ENCODE results near the gene ADSS1. TPM values are rescaled to one million over a fixed set of nuclear protein-coding genes. Genes with fewer than 3 reads are reported as not detected.

The ADSS1 gene
- total RNA-seq, 1 donor from 2014 or later: 20.2 TPM

- DNase-seq (ENCODE audit: low read depth): no peak
These were observed 26.0 kb upstream of the ADSS1 start for GRCh38 chr14:104697892-104698583.

- DNase-seq (ENCODE audit: low read depth): no peak
These were observed 25.2 kb upstream of the ADSS1 start for GRCh38 chr14:104698688-104699425.

- no peak for DNase-seq (ENCODE audit: low read depth)
These were observed 24.6 kb upstream of the ADSS1 start for GRCh38 chr14:104699426-104699748.

GRCh38 chr14:104700225-104700651 lies 23.8 kb upstream of the ADSS1 start:
- no peak for DNase-seq (ENCODE audit: low read depth)

DNA sequence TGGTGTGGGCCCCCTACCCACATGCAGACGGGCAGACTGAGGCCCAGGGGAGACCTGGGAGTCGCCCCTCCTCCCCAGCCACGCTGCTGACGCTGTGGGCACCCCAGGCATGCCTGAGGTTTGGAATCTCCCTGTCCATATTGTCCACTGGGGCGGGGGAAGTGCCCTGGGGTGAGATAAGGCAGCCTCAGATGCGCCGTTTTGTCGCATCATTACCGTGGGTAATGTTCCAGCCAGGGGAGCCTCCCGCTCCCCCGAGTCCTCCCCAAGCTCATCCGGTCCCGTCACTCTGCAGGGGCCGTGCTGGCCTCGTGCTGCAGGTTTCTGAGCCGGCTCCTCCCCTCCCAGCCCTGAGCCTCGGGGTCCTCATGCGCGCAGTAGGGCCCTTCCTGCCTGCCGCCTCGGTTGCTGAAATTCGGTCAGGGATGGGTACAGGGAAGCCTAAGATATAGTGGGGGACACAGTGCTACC lies 23.2 kb upstream of the ADSS1 start:
- DNase-seq (ENCODE audit: low read depth): no peak

- no peak for DNase-seq (ENCODE audit: low read depth)
These were observed 22.5 kb upstream of the ADSS1 start for GRCh38 chr14:104701383-104702076.

DNA sequence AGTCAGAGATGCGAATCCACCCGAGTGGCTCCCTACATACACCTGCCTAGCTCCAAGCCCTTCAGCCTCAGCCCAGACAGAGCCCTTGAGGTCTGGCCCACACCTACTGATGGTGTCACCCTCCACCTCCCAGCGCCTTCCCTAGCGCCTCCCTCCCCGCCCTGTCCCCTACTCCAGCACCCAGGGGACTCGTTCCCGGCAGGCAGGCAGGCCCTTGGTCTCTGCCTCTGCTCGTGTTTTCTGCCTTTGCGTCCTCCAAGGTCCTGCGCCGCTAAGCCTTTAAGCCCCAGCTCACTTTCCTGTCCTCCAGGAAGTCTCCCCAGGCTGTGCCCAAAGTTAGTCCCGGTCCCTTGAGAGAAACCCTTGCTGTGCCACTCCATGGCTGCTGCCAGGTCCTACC lies 21.9 kb upstream of the ADSS1 start:
- DNase-seq (ENCODE audit: low read depth): no peak

GRCh38 chr14:104702673-104703072 lies 21.4 kb upstream of the ADSS1 start:
- no peak for DNase-seq (ENCODE audit: low read depth)

DNA sequence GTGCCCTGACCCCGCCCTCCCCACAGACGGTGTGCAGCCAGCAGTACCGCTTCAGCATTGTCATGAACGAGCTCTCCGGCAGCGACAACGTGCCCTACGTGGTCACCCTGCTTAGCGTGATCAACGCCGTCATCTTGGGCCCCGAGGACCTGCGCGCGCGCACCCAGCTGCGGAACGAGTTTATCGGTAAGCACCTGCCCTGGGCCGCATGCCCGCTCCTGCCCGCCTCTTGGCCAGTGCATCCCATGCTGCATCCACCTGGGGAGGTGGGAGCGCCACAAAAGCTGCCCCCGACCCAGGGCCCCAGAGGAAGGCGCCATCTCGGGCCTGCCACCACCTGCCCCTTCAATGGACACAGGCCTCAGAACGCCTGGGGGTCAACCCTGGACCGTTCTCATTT lies 20.8 kb upstream of the ADSS1 start:
- DNase-seq (ENCODE audit: low read depth): no peak

- DNase-seq (ENCODE audit: low read depth): no peak
These were observed 19.8 kb upstream of the ADSS1 start for GRCh38 chr14:104704252-104704651.

DNA sequence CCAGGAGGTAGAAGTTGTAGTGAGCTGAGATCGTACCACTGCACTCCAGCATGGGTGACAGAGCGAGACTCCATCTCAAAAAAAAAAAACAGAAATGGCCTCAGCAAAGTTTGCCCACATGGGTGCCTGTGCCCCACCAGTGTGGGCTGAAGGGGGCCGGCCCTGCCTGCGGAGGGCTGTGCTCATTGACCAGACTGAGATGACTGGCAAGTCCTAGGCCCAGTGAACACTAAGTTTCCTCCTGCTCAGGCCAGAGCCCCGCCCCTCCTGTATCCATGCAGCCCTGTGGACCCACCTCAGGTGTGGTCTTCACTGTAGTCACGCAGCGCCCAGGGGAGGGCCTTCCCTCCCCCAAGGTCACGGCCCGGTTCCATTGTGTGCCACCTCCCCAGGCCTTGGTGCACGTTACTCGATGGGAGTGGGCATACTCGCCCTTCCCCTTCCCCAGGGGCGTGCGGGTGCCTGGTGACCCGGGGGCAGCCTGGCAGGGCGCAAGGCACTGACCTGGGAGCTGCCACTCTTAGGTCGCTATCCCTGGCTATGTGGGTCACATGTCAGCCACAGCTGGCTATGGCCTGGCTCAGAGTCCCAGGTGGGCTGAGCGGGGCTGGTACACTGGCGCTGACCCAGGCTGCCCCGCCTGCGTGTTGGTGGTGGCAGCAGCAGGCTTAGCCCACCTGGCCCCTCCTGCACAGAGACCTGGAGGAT lies 18.5 kb upstream of the ADSS1 start:
- no peak for DNase-seq (ENCODE audit: low read depth)

- DNase-seq (ENCODE audit: low read depth): peak; percentile 63
These were observed 17.1 kb upstream of the ADSS1 start for GRCh38 chr14:104706733-104707607.

DNA sequence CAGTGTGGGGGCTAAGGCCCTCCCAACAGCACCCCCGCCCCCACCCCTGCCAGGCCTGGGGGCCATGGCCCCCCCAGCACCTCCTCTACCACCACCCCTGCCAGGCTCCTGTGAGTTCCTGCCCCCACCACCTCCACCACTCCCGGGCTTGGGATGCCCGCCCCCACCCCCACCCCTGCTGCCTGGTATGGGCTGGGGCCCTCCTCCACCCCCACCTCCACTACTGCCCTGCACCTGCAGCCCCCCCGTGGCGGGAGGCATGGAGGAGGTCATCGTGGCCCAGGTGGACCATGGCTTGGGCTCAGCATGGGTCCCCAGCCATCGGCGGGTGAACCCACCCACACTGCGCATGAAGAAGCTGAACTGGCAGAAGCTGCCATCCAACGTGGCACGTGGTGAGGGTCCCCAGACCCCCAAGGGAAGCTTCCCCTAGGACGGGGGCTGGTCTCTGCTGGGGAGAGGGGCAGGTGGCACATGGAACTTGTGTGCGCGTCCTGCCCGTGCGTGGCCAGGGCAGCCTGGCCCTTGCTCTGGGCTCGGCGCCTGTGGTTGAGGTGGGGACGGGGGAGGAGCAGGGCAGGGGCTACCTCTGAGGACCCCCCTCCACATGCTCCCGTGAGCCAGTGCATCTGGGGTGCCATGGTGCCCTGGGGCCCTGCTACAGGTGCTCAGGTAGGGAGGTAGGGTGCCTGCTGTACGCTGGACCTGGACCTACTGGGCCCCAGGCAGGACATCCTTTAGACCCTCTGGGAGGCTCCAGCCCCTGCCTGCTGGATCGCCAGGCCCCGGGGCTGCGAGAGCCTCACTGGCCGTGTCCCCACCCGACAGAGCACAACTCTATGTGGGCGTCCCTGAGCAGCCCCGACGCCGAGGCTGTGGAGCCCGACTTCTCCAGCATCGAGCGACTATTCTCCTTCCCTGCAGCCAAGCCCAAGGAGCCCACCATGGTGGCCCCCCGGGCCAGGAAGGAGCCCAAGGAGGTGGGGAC lies 16.1 kb upstream of the ADSS1 start:
- DNase-seq (ENCODE audit: low read depth): no peak

DNA sequence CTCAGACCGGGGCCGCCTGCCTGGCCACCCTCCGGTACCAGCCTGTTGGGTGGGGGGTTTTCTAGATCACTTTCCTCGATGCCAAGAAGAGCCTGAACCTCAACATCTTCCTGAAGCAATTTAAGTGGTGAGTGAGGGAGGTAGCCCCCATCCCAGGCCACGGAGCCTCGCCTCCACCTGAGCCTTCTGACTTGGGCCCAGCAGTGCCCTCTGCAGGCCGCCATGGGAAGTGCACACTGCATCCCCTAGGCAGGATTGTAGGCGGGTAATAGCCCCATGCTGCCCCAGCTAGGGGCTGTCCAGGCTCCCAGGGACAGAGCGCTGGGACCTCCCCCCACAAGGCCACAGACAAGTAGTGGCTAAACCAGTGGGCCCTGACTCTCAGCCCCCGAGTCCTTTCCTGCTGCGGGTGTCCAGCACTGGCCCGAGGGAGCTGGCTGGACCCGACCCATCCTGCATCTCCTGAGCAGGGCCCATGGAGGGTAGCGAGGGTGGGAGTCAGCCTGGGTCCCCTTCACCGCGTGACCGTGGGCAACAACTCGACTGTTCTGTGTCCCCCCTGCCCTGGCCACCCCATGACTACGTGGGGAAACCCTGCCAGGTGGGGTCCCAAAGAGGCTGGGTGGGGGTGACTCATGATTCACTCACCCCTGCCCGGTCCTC lies 15.3 kb upstream of the ADSS1 start:
- DNase-seq (ENCODE audit: low read depth): peak; percentile 62

- no peak for DNase-seq (ENCODE audit: low read depth)
These were observed 14.5 kb upstream of the ADSS1 start for GRCh38 chr14:104709387-104710039.

DNA sequence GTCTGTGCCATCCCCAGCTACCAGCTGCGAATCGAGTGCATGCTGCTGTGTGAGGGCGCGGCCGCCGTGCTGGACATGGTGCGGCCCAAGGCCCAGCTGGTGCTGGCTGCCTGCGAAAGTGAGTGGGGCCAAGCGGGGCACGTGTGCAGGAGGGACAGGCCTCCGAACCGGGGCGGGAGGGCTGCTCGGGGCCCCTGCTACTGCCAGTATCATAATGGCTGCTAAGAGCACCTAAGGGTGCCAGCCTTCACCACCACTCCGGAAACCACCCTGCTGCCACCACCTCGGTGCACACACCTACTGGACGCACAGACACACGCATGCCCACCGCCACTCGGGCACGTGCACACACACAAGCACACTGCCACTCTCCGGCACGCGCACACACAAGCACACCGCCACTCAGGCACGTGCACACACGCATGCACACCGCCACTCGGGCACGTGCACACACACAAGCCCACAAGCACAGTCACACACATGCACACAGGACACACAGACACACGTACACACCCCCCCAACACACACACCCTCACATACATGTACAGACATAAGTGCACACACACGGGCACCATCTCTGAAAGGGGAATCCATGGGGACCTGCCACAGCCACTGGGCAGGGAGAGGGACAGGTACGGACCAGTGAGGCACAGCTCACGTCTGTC lies 13.8 kb upstream of the ADSS1 start:
- DNase-seq (ENCODE audit: low read depth): no peak

DNA sequence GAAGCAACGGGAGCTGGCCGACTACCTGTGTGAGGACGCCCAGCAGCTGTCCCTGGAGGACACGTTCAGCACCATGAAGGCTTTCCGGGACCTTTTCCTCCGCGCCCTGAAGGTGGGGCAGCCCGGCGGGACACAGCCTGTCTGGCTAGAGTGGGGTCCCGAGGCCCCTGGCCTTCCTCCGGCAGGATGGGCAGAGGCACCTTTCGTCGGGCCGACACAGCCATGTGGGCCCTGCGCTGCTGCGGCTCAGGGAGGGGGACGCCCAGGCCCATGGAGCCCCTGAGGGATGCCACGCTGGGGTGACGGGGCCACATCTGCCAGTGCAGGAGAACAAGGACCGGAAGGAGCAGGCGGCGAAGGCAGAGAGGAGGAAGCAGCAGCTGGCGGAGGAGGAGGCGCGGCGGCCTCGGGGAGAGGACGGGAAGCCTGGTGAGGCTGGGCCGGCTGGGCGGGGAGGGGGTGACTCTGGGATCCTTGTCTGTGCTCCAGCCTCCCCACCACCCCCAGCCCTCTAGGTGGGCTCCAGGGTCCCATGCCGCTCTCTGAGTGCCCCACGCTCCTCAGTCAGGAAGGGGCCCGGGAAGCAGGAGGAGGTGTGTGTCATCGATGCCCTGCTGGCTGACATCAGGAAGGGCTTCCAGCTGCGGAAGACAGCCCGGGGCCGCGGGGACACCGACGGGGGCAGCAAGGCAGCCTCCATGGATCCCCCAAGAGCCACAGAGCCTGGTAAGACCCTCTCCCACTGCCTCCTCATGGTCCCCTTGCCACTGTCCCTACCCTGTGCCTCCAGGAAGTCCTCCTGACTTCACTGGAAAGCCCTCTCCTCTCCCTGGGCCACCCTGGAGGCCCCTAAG lies 10.9 kb upstream of the ADSS1 start:
- DNase-seq (ENCODE audit: low read depth): no peak

Measured in myocyte (in vitro differentiated cells).